Thyroid gland (tissue), 4 donors: ENCODE measurements around the gene HTR4.

ENCODE experiments used
- POLR2A ChIP-seq, 2 donors: fragments of 450-650 bp; IDR thresholded peaks; one replicate each; pipeline ENCODE4 v1.6.1; 2017; ENCODE audit warnings: antibody characterized with exemption in 2 of 2, mild to moderate bottlenecking in 2 of 2, moderate library complexity in 1 of 2
- TF ChIP-seq, protein P1 (sequence below), 6 experiments: fragments of 200-600 bp in 3 of 6; fragments of 450-650 bp in 3 of 6; sonication (generic) in 3 of 6; IDR thresholded peaks; one replicate each; pipeline ENCODE4 v1.5.1; 2016 to 2019; ENCODE audit warnings: antibody characterized with exemption in 6 of 6, mild to moderate bottlenecking in 2 of 6, inconsistent platforms in 1 of 6, moderate library complexity in 1 of 6

DNA sequence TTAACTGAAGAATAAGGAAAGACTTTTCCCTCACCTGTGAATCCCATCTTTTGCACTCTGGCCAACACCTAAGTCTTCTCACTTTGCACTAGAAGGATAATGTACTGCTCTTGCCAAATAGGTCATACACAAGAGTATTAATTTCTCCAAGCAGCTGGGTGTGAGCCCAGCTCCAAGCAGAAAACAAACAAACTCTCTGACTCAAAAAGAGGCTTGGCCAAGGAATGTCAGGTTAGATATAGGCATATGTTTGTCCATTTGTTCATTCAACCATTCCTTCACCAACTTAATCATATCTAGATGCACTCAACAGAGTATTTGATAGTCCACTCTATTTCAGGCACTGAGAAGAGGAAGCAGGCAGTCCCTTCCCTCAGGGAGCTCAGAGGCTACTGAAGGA, 84.4 kb downstream of the HTR4 start:
- TF ChIP-seq, protein P1, sequence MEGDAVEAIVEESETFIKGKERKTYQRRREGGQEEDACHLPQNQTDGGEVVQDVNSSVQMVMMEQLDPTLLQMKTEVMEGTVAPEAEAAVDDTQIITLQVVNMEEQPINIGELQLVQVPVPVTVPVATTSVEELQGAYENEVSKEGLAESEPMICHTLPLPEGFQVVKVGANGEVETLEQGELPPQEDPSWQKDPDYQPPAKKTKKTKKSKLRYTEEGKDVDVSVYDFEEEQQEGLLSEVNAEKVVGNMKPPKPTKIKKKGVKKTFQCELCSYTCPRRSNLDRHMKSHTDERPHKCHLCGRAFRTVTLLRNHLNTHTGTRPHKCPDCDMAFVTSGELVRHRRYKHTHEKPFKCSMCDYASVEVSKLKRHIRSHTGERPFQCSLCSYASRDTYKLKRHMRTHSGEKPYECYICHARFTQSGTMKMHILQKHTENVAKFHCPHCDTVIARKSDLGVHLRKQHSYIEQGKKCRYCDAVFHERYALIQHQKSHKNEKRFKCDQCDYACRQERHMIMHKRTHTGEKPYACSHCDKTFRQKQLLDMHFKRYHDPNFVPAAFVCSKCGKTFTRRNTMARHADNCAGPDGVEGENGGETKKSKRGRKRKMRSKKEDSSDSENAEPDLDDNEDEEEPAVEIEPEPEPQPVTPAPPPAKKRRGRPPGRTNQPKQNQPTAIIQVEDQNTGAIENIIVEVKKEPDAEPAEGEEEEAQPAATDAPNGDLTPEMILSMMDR (IDR thresholded peaks at IDR 0.05), result no peak
- no peak for TF ChIP-seq POLR2A (IDR thresholded peaks at IDR 0.05)
